Activated CD8-positive, alpha-beta T cell treated with anti-CD3 and anti-CD28 coated beads for 36 hours (primary cell): ENCODE measurements around the gene TUFT1. TPM values are rescaled to one million over a fixed set of nuclear protein-coding genes. Genes with fewer than 3 reads are reported as not detected.

Source experiments
- ATAC-seq: fragments of 200-7000 bp; cut with Tn5 transposase; one replicate; pipeline ENCODE4 v1.10.0; 2021; ENCODE audit warnings: mild to moderate bottlenecking, moderate library complexity
- CTCF ChIA-PET: fragments of 350-600 bp; sonication (Branson Sonifier 250); formaldehyde crosslinking; loops from one replicate; lab custom pipeline; 2021; ENCODE audit warnings: antibody characterized with exemption; lab: Charles Lee
- POLR2A ChIA-PET: fragments of 350-600 bp; sonication (Branson Sonifier 250); formaldehyde crosslinking; loops from one replicate; lab custom pipeline; 2021; ENCODE audit warnings: antibody characterized with exemption; lab: Charles Lee
- DNase-seq: peaks from one replicate; pipeline ENCODE4 v3.0.0-alpha.2; 2020
- H3K27ac Mint-ChIP-seq: one replicate; pipeline ENCODE4 v1.8.0; 2021; ENCODE audit warnings: mild to moderate bottlenecking, mixed read lengths
- H3K27me3 Mint-ChIP-seq: one replicate; pipeline ENCODE4 v1.8.0; 2021; ENCODE audit warnings: mixed read lengths
- H3K36me3 Mint-ChIP-seq: one replicate; pipeline ENCODE4 v1.8.0; 2021; ENCODE audit warnings: low read depth, mixed read lengths
- H3K4me1 Mint-ChIP-seq: one replicate; pipeline ENCODE4 v1.8.0; 2021; ENCODE audit warnings: low read depth, mixed read lengths
- H3K4me3 Mint-ChIP-seq: one replicate; pipeline ENCODE4 v1.8.0; 2021; ENCODE audit warnings: mild to moderate bottlenecking, moderate library complexity, mixed read lengths
- H3K9me3 Mint-ChIP-seq: one replicate; pipeline ENCODE4 v1.8.0; 2021; ENCODE audit warnings: mixed read lengths
- CTCF ChIP-seq: fragments of 200-600 bp; IDR thresholded peaks from one replicate; pipeline ENCODE4 v1.8.0; 2022; ENCODE audit warnings: antibody characterized with exemption, mild to moderate bottlenecking
- intact Hi-C: fragments of 100-400 bp; cut with micrococcal nuclease; formaldehyde crosslinking; loops from one replicate; pipeline ENCODE4 v1.10.0; 2022
- total RNA-seq, 2 experiments: library from RNA; stranded (reverse); gene quantifications; one replicate each; pipeline ENCODE4 v1.2.3, GENCODE V29; 2021

Gene TUFT1
- total RNA-seq, 2 experiments from 2014 or later, result 1.0 to 1.5 TPM

DNA sequence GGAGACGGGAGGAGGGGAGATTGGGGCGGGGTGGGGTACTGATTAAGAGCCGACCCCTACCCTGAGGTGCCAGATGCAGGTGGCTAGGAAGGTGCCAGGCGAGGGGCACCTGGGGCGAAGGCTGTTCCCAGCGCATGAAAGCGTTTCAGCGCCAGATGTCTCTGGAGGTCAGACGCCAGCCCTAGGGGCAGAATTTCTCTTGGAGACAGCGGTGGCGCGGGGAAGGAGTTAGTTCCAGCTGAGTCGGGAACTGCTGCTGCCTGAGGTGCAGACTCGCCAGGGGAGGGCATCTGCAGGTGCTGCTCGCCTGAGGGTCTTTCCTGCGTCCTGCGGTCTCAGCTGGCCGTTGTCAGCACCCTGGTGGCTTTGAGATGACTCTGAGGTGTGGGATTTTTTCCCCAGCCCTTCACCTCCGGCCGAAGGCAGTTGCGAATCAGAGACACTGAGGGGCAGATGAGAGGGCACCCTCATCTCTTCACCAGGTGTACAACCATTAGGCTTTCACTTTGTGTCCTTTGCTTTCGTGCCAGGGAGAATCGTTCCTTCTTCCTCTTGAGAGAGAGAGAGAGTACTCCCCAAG is 28.4 kb upstream of the TUFT1 start:
- TF ChIP-seq CTCF, result no peak
- H3K9me3 Mint-ChIP-seq, result no peaks in the 10 kb centered on the region
- ATAC-seq (peak; percentile 26), DNase-seq (peak; percentile 40)
- H3K27me3 Mint-ChIP-seq, result no peaks in the 10 kb centered on the region
- no peaks in the 10 kb centered on the region for H3K36me3 Mint-ChIP-seq
- H3K4me3 Mint-ChIP-seq, result peak overlapping the region; percentile 80
- H3K4me1 Mint-ChIP-seq, result peaks cover 27% of the 10 kb centered on the region
- ChIA-PET POLR2A (no interaction called here), CTCF (interaction anchor here (1.5 to 1.9 kb wide), 3 partner anchors 30 to 68 kb away, joined by 4 to 6 read pairs (median 5); no protein-coding TSS in a partner anchor)
- H3K27ac Mint-ChIP-seq, result no peak overlapping the region
- intact Hi-C loops, result loop anchor here (10.0 kb wide), 1 partner anchor 67 kb away; no protein-coding TSS in a partner anchor

DNA sequence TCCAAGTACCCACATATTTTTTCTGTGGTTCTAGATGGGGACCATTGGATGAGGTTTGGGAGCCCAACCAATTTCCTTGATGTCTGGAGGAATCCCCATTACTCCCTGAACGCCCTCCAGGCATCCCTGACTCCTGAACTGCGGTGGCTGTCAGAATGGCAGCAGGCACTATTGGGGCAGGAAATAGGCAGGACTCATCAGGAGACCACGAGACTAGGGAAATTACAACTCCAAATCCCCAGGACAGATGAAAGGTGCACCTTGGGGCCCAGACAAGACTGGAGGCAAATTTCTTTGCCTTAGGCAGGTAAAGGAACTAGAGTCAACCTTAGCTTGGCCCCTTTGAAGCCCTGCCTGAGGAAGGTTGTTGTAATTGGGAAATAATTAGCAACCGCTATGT is 27.8 kb upstream of the TUFT1 start:
- no peak for DNase-seq
- Mint-ChIP-seq H3K27ac (no peak overlapping the region), H3K27me3 (no peaks in the 10 kb centered on the region), H3K4me1 (peaks cover 27% of the 10 kb centered on the region), H3K36me3 (no peaks in the 10 kb centered on the region), H3K4me3 (peak overlapping the region; percentile 80), H3K9me3 (no peaks in the 10 kb centered on the region)
- ChIA-PET POLR2A (no interaction called here), CTCF (interaction anchor here (1.2 to 1.7 kb wide), 3 partner anchors 29 to 82 kb away, joined by 4 to 6 read pairs (median 4); no protein-coding TSS in a partner anchor)
- ATAC-seq, result no peak
- intact Hi-C loops, result loop anchor here (10.0 kb wide), 1 partner anchor 68 kb away; no protein-coding TSS in a partner anchor
- TF ChIP-seq CTCF, result no peak

- ATAC-seq (no peak), DNase-seq (no peak)
- Mint-ChIP-seq H3K27me3 (no peaks in the 10 kb centered on the region), H3K4me1 (peaks cover 27% of the 10 kb centered on the region), H3K36me3 (no peaks in the 10 kb centered on the region), H3K27ac (no peak overlapping the region), H3K9me3 (no peaks in the 10 kb centered on the region), H3K4me3 (peak overlapping the region; percentile 4)
- no peak for TF ChIP-seq CTCF
- POLR2A ChIA-PET, result interaction anchor here (0.6 kb wide), 1 partner anchor 195 kb away, joined by 3 read pairs; no protein-coding TSS in a partner anchor
- CTCF ChIA-PET, result interaction anchor here (1.1 to 1.5 kb wide), 3 partner anchors 13 to 81 kb away, joined by 3 to 4 read pairs (median 4); no protein-coding TSS in a partner anchor
- intact Hi-C loops, result loop anchor here (10.0 kb wide), 1 partner anchor 68 kb away; no protein-coding TSS in a partner anchor
Measured at GRCh38 chr1:151512801-151513625, 27.1 kb upstream of the TUFT1 start.

- intact Hi-C loops, result loop anchor here (10.0 kb wide), 1 partner anchor 69 kb away; no protein-coding TSS in a partner anchor
- Mint-ChIP-seq H3K27ac (no peak overlapping the region), H3K4me1 (peaks cover 27% of the 10 kb centered on the region), H3K4me3 (peak overlapping the region; percentile 4), H3K9me3 (no peaks in the 10 kb centered on the region), H3K36me3 (no peaks in the 10 kb centered on the region), H3K27me3 (no peaks in the 10 kb centered on the region)
- no peak for DNase-seq
- no peak for ATAC-seq
- ChIA-PET POLR2A (no interaction called here), CTCF (interaction anchor here (1.1 to 1.5 kb wide), 3 partner anchors 13 to 80 kb away, joined by 3 to 4 read pairs (median 4); no protein-coding TSS in a partner anchor)
- no peak for TF ChIP-seq CTCF
Measured at GRCh38 chr1:151513626-151514121, 26.4 kb upstream of the TUFT1 start.
